Kidney (tissue), 14 donors: ENCODE results near the gene KLF1. TPM values are rescaled to one million over a fixed set of nuclear protein-coding genes. Genes with fewer than 3 reads are reported as not detected.
A peak's percentile ranks its signal among the peaks of the same experiment; 100 is the strongest.

Experiments used
- DNase-seq, 5 donors: peaks; one replicate each; pipeline ENCODE4 v3.0.0-alpha.2; 2013 to 2020
- FAIRE-seq: peaks from 2 replicates; lab custom pipeline; 2012; peaks lifted over from hg19 to GRCh38; lab: Jason Lieb, UNC
- H3K27ac ChIP-seq, 2 donors: one replicate each; pipeline ENCODE4 v1.7.0; 2013; ENCODE audit warnings: low read depth in 2 of 2, low read length in 2 of 2, inconsistent platforms in 1 of 2
- H3K27me3 ChIP-seq: one replicate; pipeline ENCODE4 v1.7.1; 2013; ENCODE audit warnings: low read length, inconsistent platforms; ENCODE audit not compliant: control insufficient read depth, insufficient read depth
- H3K36me3 ChIP-seq, 3 donors: one replicate each; pipeline versions ENCODE4 v1.7.0 to v1.7.1; 2013; ENCODE audit warnings: low read length in 3 of 3, control low read depth in 1 of 3, inconsistent platforms in 1 of 3; ENCODE audit not compliant: insufficient read depth in 3 of 3, control insufficient read depth in 2 of 3
- H3K4me1 ChIP-seq, 3 donors: one replicate each; pipeline versions ENCODE4 v1.7.0 to v1.7.1; 2013; ENCODE audit warnings: low read length in 3 of 3, inconsistent platforms in 1 of 3, low read depth in 1 of 3; ENCODE audit not compliant: control insufficient read depth in 2 of 3, insufficient read depth in 2 of 3
- H3K4me3 ChIP-seq, 3 donors: one replicate each; pipeline versions ENCODE4 v1.7.0 to v1.8.1; 2013; ENCODE audit warnings: low read length in 3 of 3, control low read depth in 1 of 3, inconsistent platforms in 1 of 3
- H3K9ac ChIP-seq, 3 donors: one replicate each; pipeline versions ENCODE4 v1.7.0 to v1.7.1; 2013; ENCODE audit warnings: low read length in 3 of 3, control low read depth in 1 of 3, inconsistent platforms in 1 of 3
- H3K9me3 ChIP-seq, 3 donors: one replicate each; pipeline versions ENCODE4 v1.7.0 to v1.7.1; 2013; ENCODE audit warnings: low read length in 3 of 3, control low read depth in 1 of 3, inconsistent platforms in 1 of 3; ENCODE audit not compliant: control insufficient read depth in 2 of 3, insufficient read depth in 1 of 3
- intact Hi-C: fragments of 100-400 bp; cut with DNase I; formaldehyde crosslinking; loops from one replicate; pipeline ENCODE4 v1.11.1; 2022
- polyA plus RNA-seq: library from polyadenylated mRNA; stranded (reverse); fragments of 350-450 nt; fragmentation: Illumina TruSeq; extraction: RNeasy Lipid Tissue Mini Kit (QIAGEN cat#74804); gene quantifications from one replicate; pipeline ENCODE4 v1.2.3, GENCODE V29; 2014; ENCODE audit warnings: low read depth, low replicate concordance; ENCODE audit not compliant: insufficient read depth
- total RNA-seq: library from RNA; stranded (reverse); fragmentation: NEBNext Ultra II Directional; extraction: Animal tissue kit (Norgen Biotek cat#: 25700); gene quantifications from one replicate; pipeline ENCODE4 v1.2.1, GENCODE V29; 2021
- TF ChIP-seq, protein P1 (sequence below): IDR thresholded peaks from 3 replicates; pipeline ENCODE4 v1.5.1; 2012; ENCODE audit warnings: mild to moderate bottlenecking, moderate library complexity, borderline replicate concordance; ENCODE audit not compliant: insufficient read depth; ENCODE audit errors: extremely low read depth
- donor health status: control.
- donor health status: control.
- donor health status: control.
- donor health status: control.
- donor health status: control.
- donor health status: DM: yes; HTN: yes; CAD: no.
- donor health status: Normal renal cell carcinoma (clear cell type).

Gene KLF1
- total and polyA plus RNA-seq, 2 donors from 2014 or later: not detected

DNA sequence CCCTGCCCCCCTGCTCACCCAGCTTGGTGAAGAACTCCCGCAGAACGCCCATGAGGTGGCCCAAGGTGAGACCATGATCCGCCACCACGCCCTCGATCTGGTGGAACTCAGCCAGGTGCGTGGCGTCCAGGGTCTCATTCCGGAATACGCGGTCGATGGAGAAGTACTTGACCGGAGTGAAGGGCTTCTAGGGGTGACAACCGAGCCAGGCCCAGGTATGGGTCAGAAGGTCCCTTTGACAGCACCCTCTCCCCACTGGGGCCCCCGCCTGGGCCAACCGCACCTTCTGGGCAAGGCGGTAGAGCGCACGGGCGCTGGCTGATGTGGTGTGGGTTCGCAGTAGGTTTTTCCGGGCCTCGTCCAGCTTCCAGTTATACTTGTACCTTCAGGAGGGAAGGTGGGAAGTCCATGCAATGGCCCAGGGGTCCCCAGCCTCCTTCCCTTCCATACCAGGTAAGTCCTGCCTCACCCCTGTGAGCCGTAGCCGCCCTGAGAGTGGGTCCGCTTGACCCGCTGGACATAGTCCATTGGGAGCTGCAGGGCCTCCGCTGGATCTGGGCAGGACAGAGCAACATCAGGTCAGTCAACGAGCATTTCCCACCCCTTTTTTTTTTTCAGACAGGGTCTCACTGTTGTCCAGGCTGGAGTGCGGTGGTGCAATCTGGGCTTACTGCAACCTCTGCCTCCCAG, 37.8 kb upstream of the KLF1 start:
- Histone ChIP-seq H3K27ac (no peak overlapping the region), H3K9ac (no peak overlapping the region), H3K4me3 (no peak overlapping the region), H3K36me3 (peaks cover 8 to 34% (median 32%) of the 10 kb centered on the region in 3 donors), H3K4me1 (no peaks in the 10 kb centered on the region), H3K9me3 (no peaks in the 10 kb centered on the region), H3K27me3 (no peaks in the 10 kb centered on the region)
- intact Hi-C loops: no loop called here
- TF ChIP-seq, protein P1, sequence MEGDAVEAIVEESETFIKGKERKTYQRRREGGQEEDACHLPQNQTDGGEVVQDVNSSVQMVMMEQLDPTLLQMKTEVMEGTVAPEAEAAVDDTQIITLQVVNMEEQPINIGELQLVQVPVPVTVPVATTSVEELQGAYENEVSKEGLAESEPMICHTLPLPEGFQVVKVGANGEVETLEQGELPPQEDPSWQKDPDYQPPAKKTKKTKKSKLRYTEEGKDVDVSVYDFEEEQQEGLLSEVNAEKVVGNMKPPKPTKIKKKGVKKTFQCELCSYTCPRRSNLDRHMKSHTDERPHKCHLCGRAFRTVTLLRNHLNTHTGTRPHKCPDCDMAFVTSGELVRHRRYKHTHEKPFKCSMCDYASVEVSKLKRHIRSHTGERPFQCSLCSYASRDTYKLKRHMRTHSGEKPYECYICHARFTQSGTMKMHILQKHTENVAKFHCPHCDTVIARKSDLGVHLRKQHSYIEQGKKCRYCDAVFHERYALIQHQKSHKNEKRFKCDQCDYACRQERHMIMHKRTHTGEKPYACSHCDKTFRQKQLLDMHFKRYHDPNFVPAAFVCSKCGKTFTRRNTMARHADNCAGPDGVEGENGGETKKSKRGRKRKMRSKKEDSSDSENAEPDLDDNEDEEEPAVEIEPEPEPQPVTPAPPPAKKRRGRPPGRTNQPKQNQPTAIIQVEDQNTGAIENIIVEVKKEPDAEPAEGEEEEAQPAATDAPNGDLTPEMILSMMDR: no peak
- DNase-seq: peak in 1 of 5 donors; percentile 76
- FAIRE-seq: no peak

DNA sequence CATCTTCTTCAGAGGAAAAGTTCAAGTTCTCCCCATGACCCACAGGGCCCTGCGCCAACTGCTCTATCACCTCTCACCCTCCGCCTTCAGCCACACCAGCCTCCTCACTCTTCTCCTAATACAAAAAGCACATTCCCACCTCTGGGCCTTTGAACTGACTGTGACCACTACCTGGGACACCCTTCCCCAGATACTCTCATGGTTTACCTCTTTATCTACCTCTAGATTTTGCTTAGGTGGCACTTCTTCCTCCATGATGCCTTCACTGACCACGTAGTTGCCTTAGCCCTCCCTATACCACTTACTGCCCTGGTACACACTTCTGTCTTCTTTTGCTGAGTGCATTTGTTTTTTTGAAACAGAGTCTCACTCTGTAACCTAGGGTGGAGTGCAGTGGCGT, 36.0 kb upstream of the KLF1 start:
- Histone ChIP-seq H3K9ac (no peak overlapping the region), H3K36me3 (peaks cover 6 to 34% (median 27%) of the 10 kb centered on the region in 3 donors), H3K4me1 (peaks cover 0 to 3% (median 0%) of the 10 kb centered on the region in 3 donors), H3K9me3 (no peaks in the 10 kb centered on the region), H3K4me3 (no peak overlapping the region), H3K27me3 (no peaks in the 10 kb centered on the region), H3K27ac (no peak overlapping the region)
- intact Hi-C loops: no loop called here
- no peak for DNase-seq
- no peak for FAIRE-seq
- TF ChIP-seq, protein P1: no peak

DNA sequence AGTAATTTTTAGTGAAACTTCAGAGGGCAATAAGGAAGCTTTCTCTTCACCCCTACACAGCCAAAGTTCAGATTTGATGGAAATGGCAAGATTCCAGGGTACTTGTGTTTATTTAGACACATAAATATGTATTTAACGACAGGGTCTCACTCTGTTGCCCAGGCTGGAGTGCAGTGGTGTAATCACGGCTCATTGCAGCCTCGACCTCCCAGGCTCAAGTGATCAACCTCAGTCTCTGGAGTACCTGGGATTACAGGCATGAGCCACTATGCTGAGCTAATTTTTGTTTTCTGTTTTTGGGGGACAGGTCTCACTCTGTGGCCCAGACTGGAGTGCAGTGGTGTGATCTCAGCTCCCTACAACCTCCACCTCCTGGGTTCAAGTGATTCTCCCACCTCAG, 34.0 kb upstream of the KLF1 start:
- Histone ChIP-seq H3K27ac (no peak overlapping the region), H3K4me1 (peaks cover 0 to 3% (median 0%) of the 10 kb centered on the region in 3 donors), H3K27me3 (no peaks in the 10 kb centered on the region), H3K4me3 (no peak overlapping the region), H3K9me3 (no peaks in the 10 kb centered on the region), H3K9ac (no peak overlapping the region), H3K36me3 (peaks cover 2 to 28% (median 19%) of the 10 kb centered on the region in 3 donors)
- FAIRE-seq (no peak), DNase-seq (no peak)
- intact Hi-C loops: no loop called here
- TF ChIP-seq, protein P1: no peak
